Measurements from ENCODE around the gene TP53RK. TPM values are rescaled to one million over a fixed set of nuclear protein-coding genes. Genes with fewer than 3 reads are reported as not detected.

TP53RK gene
- total and polyA plus RNA-seq, 2 donors (not counting 1 experiment from before 2014, with no cell fraction given) = 3.1 to 22.5 TPM

DNA sequence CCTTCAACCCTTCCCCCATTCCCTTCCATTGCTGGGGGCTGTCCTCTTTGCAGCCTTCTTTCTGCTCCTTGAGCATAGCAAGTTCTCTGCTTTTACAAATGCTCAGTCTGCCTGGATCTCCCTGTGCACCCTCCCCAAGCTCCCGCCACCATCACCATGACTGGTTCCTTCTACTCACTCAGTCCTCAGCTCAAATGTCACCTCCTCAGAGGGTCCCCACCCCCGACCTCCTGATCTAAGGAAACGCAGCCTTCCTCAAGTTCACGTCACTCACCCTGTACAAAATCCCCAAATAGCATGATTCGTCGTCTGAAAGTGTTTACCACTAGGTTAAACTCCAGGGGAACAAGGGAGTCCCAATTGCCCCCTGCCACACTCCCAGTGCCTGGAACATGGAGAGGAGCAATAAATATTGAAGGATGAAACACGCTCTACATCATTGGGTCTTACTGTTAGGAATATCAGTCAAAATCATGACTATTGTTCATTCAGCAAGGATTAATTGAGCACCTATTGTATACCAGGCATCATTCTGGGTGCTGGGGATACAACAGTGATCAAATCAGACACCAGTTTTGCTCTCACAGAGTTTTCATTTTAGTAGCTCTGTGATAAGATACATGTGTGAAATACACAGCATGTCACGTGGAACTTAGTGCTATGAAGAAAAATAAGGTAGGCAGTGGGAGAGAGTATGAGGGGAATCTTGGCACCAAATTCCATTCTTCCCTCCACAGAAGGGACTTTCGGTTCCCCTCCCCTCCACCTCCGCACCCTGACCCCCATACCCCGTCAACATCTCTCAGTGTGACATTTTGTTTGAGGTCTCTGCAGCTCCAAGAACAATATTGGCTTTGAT lies 15.6 kb downstream of the TP53RK start:
- Histone ChIP-seq H4K20me1 (ENCODE audit: control insufficient read depth, insufficient read depth, low read length, poor library complexity, severe bottlenecking) (no peaks in the 10 kb centered on the region), H3K4me2 (replicated peaks; ENCODE audit: low read depth, low read length, poor library complexity, severe bottlenecking) (no peak overlapping the region), H2AFZ (ENCODE audit: insufficient read depth, low read depth, low read length, poor library complexity, severe bottlenecking) (no peak overlapping the region), H3K27ac (ENCODE audit: low read length in 2 of 2) (no peak overlapping the region), H3K9ac (ENCODE audit: low read length) (no peak overlapping the region), H3K36me3 (replicated peaks in 1 of 2; ENCODE audit: control extremely low read depth in 1 of 2, control insufficient read depth in 1 of 2, extremely low read depth in 1 of 2, insufficient read depth in 2 of 2, low read length in 1 of 2) (no peaks in the 10 kb centered on the region), H3K4me3 (ENCODE audit: control extremely low read depth in 1 of 5, extremely low read depth in 1 of 5, insufficient read depth in 1 of 5, low read depth in 2 of 5, low read length in 4 of 5) (no peak overlapping the region), H3K9me3 (ENCODE audit: control extremely low read depth in 1 of 3, control insufficient read depth in 2 of 3, insufficient read depth in 1 of 3, low read length in 2 of 3) (peaks cover 0 to 12% (median 9%) of the 10 kb centered on the region in 3 donors), H3K4me1 (ENCODE audit: control insufficient read depth in 2 of 2, insufficient read depth in 2 of 2, low read length in 2 of 2) (no peaks in the 10 kb centered on the region), H3K27me3 (replicated peaks in 1 of 4; ENCODE audit: control extremely low read depth in 1 of 4, control insufficient read depth in 3 of 4, insufficient read depth in 4 of 4, low read length in 3 of 4) (peaks cover 0 to 2% (median 0%) of the 10 kb centered on the region in 4 experiments), H3K79me2 (ENCODE audit: control insufficient read depth, insufficient read depth, low read length) (no peaks in the 10 kb centered on the region)
- intact Hi-C loops (cut with micrococcal nuclease) = no loop called here
- ATAC-seq (ENCODE audit: low read depth) (no peak), DNase-seq (no peak)
- TF ChIP-seq EZH2 (IDR thresholded peaks at IDR 0.05; ENCODE audit: borderline replicate concordance, insufficient read depth, low read depth, low read length, poor library complexity, severe bottlenecking) = no peak
- peaks cover 6% of the 10 kb centered on the region for H3K27me3 Mint-ChIP-seq
- no peaks in the 10 kb centered on the region for H3K4me1 Mint-ChIP-seq
- CTCF ChIA-PET = interaction anchor here (1.1 kb wide), 1 partner anchor 25 kb away, joined by 3 read pairs; no protein-coding TSS in a partner anchor
- H3K4me3 Mint-ChIP-seq = no peak overlapping the region
- peaks cover 7% of the 10 kb centered on the region for H3K9me3 Mint-ChIP-seq (ENCODE audit: insufficient read depth)
- 93% methylated on average over 9 of the region's 11 CpGs for WGBS (ENCODE audit: insufficient coverage)
- H3K27ac Mint-ChIP-seq = no peak overlapping the region
- POLR2A ChIA-PET = no interaction called here

DNA sequence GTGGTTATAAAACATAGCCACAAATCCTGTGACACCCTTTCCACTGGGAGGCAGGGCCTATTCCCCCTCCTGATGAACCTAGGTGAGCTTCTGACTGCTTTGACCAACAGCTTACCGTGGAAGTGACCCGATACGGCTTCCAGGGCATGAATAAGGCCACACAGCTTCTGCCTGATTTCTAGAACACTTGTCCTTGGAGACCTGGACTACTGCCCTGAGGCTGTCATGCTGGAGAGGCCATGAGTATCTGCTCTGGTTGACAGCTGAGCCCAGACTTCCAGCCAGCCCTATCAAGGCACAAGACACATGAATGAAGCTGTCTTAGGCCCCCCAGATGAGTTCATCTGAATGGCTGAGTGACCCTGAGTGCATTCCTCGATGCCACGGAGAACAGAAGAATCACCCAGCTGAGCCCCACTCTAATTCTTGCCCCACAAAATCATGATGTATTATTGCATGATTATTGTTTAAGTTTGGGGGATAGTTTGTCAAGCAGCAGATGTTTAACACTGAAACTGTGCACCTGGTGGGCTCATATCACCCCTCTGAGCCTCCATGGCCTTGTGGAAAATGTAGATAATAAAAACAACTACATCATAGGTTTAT lies 16.6 kb downstream of the TP53RK start:
- ATAC-seq (ENCODE audit: low read depth) (no peak), DNase-seq (no peak)
- Mint-ChIP-seq H3K27me3 (peaks cover 6% of the 10 kb centered on the region), H3K9me3 (ENCODE audit: insufficient read depth) (peaks cover 7% of the 10 kb centered on the region), H3K4me3 (no peak overlapping the region), H3K4me1 (no peaks in the 10 kb centered on the region), H3K27ac (no peak overlapping the region)
- Histone ChIP-seq H3K4me3 (ENCODE audit: control extremely low read depth in 1 of 5, extremely low read depth in 1 of 5, insufficient read depth in 1 of 5, low read depth in 2 of 5, low read length in 4 of 5) (no peak overlapping the region), H3K9ac (ENCODE audit: low read length) (no peak overlapping the region), H2AFZ (ENCODE audit: insufficient read depth, low read depth, low read length, poor library complexity, severe bottlenecking) (no peak overlapping the region), H3K27ac (ENCODE audit: low read length in 2 of 2) (no peak overlapping the region), H4K20me1 (ENCODE audit: control insufficient read depth, insufficient read depth, low read length, poor library complexity, severe bottlenecking) (no peaks in the 10 kb centered on the region), H3K9me3 (ENCODE audit: control extremely low read depth in 1 of 3, control insufficient read depth in 2 of 3, insufficient read depth in 1 of 3, low read length in 2 of 3) (peaks cover 0 to 12% (median 9%) of the 10 kb centered on the region in 3 donors), H3K4me1 (ENCODE audit: control insufficient read depth in 2 of 2, insufficient read depth in 2 of 2, low read length in 2 of 2) (no peaks in the 10 kb centered on the region), H3K79me2 (ENCODE audit: control insufficient read depth, insufficient read depth, low read length) (no peaks in the 10 kb centered on the region), H3K27me3 (replicated peaks in 1 of 4; ENCODE audit: control extremely low read depth in 1 of 4, control insufficient read depth in 3 of 4, insufficient read depth in 4 of 4, low read length in 3 of 4) (peaks cover 0 to 2% (median 0%) of the 10 kb centered on the region in 4 experiments), H3K4me2 (replicated peaks; ENCODE audit: low read depth, low read length, poor library complexity, severe bottlenecking) (no peak overlapping the region), H3K36me3 (replicated peaks in 1 of 2; ENCODE audit: control extremely low read depth in 1 of 2, control insufficient read depth in 1 of 2, extremely low read depth in 1 of 2, insufficient read depth in 2 of 2, low read length in 1 of 2) (no peaks in the 10 kb centered on the region)
- POLR2A ChIA-PET = no interaction called here
- WGBS (ENCODE audit: insufficient coverage) = 97% methylated on average over 3 of the region's 5 CpGs
- intact Hi-C loops (cut with micrococcal nuclease) = no loop called here
- CTCF ChIA-PET = no interaction called here
- TF ChIP-seq EZH2 (IDR thresholded peaks at IDR 0.05; ENCODE audit: borderline replicate concordance, insufficient read depth, low read depth, low read length, poor library complexity, severe bottlenecking) = no peak
- TF ChIP-seq, protein P1, sequence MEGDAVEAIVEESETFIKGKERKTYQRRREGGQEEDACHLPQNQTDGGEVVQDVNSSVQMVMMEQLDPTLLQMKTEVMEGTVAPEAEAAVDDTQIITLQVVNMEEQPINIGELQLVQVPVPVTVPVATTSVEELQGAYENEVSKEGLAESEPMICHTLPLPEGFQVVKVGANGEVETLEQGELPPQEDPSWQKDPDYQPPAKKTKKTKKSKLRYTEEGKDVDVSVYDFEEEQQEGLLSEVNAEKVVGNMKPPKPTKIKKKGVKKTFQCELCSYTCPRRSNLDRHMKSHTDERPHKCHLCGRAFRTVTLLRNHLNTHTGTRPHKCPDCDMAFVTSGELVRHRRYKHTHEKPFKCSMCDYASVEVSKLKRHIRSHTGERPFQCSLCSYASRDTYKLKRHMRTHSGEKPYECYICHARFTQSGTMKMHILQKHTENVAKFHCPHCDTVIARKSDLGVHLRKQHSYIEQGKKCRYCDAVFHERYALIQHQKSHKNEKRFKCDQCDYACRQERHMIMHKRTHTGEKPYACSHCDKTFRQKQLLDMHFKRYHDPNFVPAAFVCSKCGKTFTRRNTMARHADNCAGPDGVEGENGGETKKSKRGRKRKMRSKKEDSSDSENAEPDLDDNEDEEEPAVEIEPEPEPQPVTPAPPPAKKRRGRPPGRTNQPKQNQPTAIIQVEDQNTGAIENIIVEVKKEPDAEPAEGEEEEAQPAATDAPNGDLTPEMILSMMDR (IDR thresholded peaks at IDR 0.05) = no peak

Measured in B cell (primary cell).